Frontal cortex (tissue), 4 donors: ENCODE data around the gene METTL13. TPM values are rescaled to one million over a fixed set of nuclear protein-coding genes. Genes with fewer than 3 reads are reported as not detected.

ENCODE experiments used
- DNase-seq, 2 donors: peaks; one replicate each; pipeline ENCODE4 v3.0.0; 2012; ENCODE audit warnings: low spot score in 2 of 2
- FAIRE-seq: peaks from 2 replicates; lab custom pipeline; 2012; peaks lifted over from hg19 to GRCh38; lab: Jason Lieb, UNC
- total RNA-seq: library from RNA; depleted of rRNA; stranded (reverse); fragments of >200 nt; gene quantifications from one replicate; pipeline ENCODE4 v1.2.3, GENCODE V29; 2014
- donor health status: control.
- donor health status: control.
- donor health status: control.

Gene METTL13, protein sequence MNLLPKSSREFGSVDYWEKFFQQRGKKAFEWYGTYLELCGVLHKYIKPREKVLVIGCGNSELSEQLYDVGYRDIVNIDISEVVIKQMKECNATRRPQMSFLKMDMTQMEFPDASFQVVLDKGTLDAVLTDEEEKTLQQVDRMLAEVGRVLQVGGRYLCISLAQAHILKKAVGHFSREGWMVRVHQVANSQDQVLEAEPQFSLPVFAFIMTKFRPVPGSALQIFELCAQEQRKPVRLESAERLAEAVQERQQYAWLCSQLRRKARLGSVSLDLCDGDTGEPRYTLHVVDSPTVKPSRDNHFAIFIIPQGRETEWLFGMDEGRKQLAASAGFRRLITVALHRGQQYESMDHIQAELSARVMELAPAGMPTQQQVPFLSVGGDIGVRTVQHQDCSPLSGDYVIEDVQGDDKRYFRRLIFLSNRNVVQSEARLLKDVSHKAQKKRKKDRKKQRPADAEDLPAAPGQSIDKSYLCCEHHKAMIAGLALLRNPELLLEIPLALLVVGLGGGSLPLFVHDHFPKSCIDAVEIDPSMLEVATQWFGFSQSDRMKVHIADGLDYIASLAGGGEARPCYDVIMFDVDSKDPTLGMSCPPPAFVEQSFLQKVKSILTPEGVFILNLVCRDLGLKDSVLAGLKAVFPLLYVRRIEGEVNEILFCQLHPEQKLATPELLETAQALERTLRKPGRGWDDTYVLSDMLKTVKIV
- total RNA-seq = 23.2 TPM

GRCh38 chr1:171781176-171781875, at the start of gene METTL13:
METTL13 (plus strand) TSS chr1:171781660; CDS start chr1:171781968, 308 bp downstream.
- DNase-seq (peak; percentile 92 to 97), FAIRE-seq (peak; percentile 89)

GRCh38 chr1:171736196-171736595, 45.3 kb upstream of the METTL13 start:
- DNase-seq (no peak), FAIRE-seq (no peak)

DNA sequence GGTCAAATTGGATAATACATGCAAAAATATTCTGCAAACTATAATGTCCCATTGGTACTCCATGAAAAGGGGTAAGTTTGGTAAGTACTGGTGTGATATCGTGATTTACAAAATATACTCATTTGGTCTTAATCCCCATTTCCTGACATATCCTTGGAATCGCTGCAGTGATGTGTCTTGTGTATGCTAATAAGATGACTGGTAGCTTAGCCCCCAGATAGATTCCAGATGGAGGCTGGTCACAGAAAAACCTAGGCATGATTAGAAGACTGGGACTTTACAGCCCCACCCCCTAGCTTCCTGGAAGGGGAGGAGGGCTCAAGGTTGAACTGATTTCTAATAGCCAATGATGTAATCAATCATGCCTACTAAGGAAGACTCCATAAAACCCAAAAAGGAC, 42.5 kb upstream of the METTL13 start:
- FAIRE-seq (no peak), DNase-seq (no peak)

DNA sequence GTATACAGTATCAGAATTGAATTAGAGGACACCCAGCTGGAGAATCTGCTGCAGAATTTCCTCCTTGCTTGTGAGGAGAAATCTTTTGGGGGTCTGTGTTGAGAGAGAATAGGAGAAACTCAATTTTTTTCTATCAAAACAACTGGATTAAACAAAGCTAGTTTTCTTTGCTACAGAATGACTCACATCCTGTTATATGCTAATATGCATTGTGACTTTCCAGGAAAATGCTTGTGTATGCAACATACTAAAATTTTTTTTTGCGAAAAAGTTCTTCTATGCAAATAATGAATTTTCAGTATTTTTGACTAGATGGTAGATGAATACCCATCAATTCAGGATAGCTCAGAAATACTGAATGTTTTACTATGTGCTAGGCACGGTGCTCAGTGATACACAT, 41.8 kb upstream of the METTL13 start:
- no peak for FAIRE-seq
- no peak for DNase-seq

DNA sequence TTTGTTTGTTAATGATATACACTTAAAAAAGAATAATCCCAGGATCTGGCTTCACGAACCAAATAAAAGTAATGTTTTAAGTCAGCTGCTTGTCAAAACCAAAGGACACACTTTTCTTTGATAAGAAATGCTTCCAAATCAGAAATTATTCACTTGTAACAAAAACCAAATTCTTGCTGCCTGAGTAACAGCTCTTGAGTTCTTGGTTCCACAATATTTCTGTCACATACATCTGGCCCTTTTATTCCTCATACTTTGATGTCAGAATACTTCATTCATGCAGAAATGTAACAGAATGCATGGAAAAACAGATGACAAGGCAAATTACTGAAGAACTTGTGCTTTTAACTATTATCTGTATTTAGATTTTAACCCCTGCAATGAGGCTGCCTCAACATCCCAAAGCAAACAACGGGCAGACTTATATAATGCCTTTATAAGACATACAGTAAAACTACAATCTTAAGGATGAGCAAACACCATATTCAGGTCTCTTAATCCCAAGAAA, 41.0 kb upstream of the METTL13 start:
- DNase-seq (no peak), FAIRE-seq (no peak)

DNA sequence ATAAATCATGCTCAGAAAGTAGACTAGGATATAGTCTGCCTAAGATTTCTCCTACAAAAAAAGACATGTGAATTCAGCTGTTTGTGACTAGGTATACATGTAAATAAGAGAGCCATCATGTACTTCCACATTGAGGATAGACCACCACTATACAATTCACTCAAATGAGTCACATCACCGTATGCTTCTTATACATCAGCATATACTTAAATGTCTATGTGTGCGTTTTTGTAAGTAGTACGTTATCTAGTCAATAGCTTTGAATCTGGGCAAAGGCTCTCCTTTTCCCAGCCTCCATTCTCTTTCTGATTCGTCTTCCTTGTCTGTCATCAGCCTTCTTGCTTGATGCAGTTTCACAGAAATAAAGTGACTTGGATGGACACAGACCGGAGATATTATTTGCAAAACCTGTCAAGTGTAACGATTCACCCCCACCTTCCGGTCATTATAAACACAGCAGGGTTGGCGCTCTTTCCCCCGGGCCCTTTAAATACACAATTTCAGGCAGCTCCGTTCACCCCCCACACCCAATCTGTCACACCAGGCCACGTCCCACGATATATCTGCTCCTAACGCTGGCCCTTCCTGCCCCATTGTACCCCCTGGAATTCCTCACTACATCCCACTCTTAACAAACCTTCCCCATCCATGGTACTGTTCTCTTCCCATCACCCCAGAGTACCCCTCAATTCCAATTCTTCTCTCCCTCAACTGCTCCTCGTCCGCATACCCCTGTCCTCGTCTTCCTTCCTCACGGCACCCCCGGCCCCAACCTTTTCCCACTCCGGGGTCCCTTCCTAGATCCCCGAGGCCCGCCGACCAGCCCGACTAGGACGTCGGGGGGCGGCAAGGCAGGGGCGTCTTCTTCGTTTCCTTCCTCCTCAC, 40.2 kb upstream of the METTL13 start:
- DNase-seq (peak in 1 of 2 donors; percentile 28), FAIRE-seq (no peak)

- FAIRE-seq (no peak), DNase-seq (peak; percentile 75 to 76)
Observed at GRCh38 chr1:171741872-171742576, 39.4 kb upstream of the METTL13 start, which contains the start of gene VAMP4. VAMP4 (minus strand) TSS chr1:171742065; CDS start chr1:171738414, 3,651 bp downstream.

- peak in 1 of 2 donors; percentile 11 for DNase-seq
- FAIRE-seq = no peak
Observed at GRCh38 chr1:171742577-171742922, 38.9 kb upstream of the METTL13 start.

GRCh38 chr1:171743081-171743870, 38.2 kb upstream of the METTL13 start:
- peak in 1 of 2 donors; percentile 29 for DNase-seq
- FAIRE-seq = no peak

DNA sequence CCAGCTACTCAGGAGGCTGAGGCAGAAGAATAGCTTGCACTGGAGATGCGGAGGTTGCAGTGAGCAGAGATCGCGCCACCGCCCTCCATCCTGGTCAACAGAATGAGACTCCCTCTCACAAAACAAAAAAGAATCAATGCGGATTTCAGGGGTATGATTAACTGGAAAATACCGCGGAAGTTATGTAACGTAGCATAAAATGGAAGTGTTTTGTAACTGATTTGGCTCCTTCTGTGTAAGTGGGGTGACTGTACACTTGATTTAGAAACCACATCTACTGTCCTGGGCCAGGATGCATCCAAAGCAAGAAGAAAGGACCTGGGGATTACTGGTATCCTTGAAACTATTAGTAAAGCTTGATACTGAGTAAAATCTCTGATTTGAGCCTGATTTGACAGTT, 36.5 kb upstream of the METTL13 start:
- FAIRE-seq = no peak
- DNase-seq = no peak

GRCh38 chr1:171748651-171749050, 32.8 kb upstream of the METTL13 start:
- no peak for DNase-seq
- no peak for FAIRE-seq

DNA sequence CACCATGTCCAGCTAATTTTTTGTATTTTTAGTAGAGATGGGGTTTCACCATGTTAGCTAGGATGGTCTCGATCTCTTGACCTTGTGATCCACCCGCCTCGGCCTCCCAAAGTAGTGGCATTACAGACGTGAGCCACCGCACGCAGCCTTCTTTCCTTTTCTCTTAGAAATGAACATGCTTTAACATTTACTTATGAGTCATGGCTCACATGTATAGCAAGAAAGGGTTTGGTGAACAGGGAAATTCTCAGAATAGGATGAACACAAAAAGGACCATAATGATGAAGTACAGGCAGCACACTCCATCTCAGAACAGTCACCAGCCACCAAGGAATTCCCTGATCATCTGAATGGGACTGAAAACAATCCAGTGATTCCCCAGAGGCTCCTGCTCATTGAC, 30.2 kb upstream of the METTL13 start:
- no peak for FAIRE-seq
- no peak for DNase-seq

GRCh38 chr1:171753182-171753581, 28.3 kb upstream of the METTL13 start:
- FAIRE-seq (peak; percentile 76), DNase-seq (no peak)

- FAIRE-seq = no peak
Observed at GRCh38 chr1:171753685-171754352, 27.6 kb upstream of the METTL13 start.

DNA sequence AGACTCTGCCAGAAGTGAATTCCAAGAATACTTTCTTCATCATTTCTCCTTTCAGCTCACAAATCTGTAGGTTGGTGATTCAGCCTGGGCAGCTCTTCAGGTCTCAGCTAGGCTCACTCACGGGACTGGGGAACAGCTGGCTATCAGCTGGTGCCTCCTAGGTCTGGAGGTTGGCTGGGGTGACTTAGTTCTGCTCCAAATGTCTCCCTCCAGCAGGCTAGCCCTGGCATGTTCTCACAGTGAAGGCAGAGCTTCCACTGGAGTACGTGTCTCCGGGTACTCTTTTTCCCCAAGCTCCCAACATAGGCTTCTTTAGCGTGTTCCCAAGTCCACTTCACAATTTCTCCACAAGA, 27.1 kb upstream of the METTL13 start:
- DNase-seq (no peak), FAIRE-seq (no peak)

More at GRCh38 chr1:171753685-171754352, 27.6 kb upstream of the METTL13 start:
- DNase-seq = no peak

DNA sequence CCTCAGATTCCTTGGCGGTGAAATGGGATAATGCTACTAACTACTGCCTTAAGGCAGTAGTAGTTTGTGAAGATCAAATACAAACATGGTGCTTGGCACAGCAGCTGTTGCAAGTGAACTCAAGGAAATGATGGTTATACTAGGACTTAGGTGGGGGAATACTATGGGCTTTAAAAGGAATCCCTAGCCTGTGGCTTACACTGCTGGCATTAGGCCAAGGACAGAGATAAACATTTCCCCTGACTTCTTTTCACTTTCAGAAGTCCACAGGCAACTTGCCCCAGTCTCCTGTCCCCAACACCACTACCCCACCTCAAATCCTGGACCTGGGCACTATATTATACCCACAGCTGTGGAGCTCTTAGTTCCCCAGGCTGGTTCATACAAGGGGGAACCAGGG, 26.5 kb upstream of the METTL13 start:
- DNase-seq (no peak), FAIRE-seq (no peak)

- FAIRE-seq (no peak), DNase-seq (no peak)
Observed at GRCh38 chr1:171756856-171757255, 24.6 kb upstream of the METTL13 start.

GRCh38 chr1:171758011-171758410, 23.4 kb upstream of the METTL13 start:
- FAIRE-seq (no peak), DNase-seq (no peak)
